Liver (tissue), 3 donors: ENCODE data around the gene TUT4.

Source experiments
- EGR1 ChIP-seq, 2 donors: IDR thresholded peaks; 2 replicates each; pipeline ENCODE4 v1.6.1; 2016 to 2018; ENCODE audit warnings: antibody characterized with exemption in 2 of 2, low read depth in 2 of 2
- FOXA1 ChIP-seq: IDR thresholded peaks from 2 replicates; pipeline ENCODE4 v1.6.1; 2016; ENCODE audit warnings: antibody characterized with exemption
- GABPA ChIP-seq, 2 donors: IDR thresholded peaks in 1 of 2; conservative IDR thresholded peaks in 1 of 2; 2 replicates each; pipeline ENCODE4 v1.6.1; 2016; ENCODE audit warnings: antibody characterized with exemption in 2 of 2, mild to moderate bottlenecking in 1 of 2, moderate library complexity in 1 of 2
- TAF1 ChIP-seq: conservative IDR thresholded peaks from 2 replicates; pipeline ENCODE4 v1.6.1; 2016; ENCODE audit warnings: antibody characterized with exemption, mild to moderate bottlenecking
- YY1 ChIP-seq: IDR thresholded peaks from 2 replicates; pipeline ENCODE4 v1.6.1; 2016; ENCODE audit warnings: antibody characterized with exemption, mild to moderate bottlenecking
- TF ChIP-seq, protein P1 (sequence below): fragments of 150-350 bp; IDR thresholded peaks from 2 replicates; pipeline ENCODE4 v1.5.1; 2017; ENCODE audit warnings: improper control_type of control experiment, low read depth, low read length; ENCODE audit not compliant: missing input control
- TF ChIP-seq, protein P2 (sequence below): IDR thresholded peaks from 2 replicates; pipeline ENCODE4 v1.6.1; 2016; ENCODE audit warnings: antibody characterized with exemption
- donor health status: healthy.
- donor health status: healthy.

DNA sequence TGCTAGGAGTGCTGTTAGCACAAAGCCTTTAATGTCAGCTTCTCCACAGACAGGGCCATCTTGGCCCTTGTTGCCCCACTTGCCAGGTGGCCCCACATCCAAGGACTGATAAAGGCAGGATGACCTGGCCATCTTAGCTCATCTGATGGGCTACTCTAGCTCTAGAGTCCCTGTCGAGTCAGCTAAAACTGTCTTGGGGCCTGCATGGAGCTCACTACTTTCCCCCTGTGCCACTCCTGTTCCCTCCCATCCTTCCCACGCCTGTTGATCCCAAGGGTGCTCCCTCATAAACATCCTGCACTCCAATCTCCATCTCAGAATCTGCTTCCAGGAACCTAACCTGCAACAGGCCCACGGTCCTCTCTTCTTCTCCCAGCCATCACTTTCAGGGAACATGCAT is 48.6 kb upstream of the TUT4 start:
- no peak for TF ChIP-seq FOXA1
- TF ChIP-seq, protein P1, sequence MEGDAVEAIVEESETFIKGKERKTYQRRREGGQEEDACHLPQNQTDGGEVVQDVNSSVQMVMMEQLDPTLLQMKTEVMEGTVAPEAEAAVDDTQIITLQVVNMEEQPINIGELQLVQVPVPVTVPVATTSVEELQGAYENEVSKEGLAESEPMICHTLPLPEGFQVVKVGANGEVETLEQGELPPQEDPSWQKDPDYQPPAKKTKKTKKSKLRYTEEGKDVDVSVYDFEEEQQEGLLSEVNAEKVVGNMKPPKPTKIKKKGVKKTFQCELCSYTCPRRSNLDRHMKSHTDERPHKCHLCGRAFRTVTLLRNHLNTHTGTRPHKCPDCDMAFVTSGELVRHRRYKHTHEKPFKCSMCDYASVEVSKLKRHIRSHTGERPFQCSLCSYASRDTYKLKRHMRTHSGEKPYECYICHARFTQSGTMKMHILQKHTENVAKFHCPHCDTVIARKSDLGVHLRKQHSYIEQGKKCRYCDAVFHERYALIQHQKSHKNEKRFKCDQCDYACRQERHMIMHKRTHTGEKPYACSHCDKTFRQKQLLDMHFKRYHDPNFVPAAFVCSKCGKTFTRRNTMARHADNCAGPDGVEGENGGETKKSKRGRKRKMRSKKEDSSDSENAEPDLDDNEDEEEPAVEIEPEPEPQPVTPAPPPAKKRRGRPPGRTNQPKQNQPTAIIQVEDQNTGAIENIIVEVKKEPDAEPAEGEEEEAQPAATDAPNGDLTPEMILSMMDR, result no peak
- TF ChIP-seq GABPA (IDR thresholded peaks at IDR 0.05 in 1 of 2, conservative IDR thresholded peaks at IDR 0.05 in 1 of 2), result no peak
- TF ChIP-seq TAF1, result no peak
- TF ChIP-seq, protein P2, sequence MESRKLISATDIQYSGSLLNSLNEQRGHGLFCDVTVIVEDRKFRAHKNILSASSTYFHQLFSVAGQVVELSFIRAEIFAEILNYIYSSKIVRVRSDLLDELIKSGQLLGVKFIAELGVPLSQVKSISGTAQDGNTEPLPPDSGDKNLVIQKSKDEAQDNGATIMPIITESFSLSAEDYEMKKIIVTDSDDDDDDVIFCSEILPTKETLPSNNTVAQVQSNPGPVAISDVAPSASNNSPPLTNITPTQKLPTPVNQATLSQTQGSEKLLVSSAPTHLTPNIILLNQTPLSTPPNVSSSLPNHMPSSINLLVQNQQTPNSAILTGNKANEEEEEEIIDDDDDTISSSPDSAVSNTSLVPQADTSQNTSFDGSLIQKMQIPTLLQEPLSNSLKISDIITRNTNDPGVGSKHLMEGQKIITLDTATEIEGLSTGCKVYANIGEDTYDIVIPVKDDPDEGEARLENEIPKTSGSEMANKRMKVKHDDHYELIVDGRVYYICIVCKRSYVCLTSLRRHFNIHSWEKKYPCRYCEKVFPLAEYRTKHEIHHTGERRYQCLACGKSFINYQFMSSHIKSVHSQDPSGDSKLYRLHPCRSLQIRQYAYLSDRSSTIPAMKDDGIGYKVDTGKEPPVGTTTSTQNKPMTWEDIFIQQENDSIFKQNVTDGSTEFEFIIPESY, result no peak
- no peak for TF ChIP-seq EGR1 (IDR thresholded peaks at IDR 0.05; ENCODE audit: low read depth in 2 of 2)
- no peak for TF ChIP-seq YY1
